GM12892 (cell line): ENCODE results near the gene JAKMIP2.

ENCODE experiments used
- DNase-seq: peaks from one replicate; pipeline ENCODE4 v3.0.0; 2011; ENCODE audit not compliant: insufficient read length
- FAIRE-seq: peaks from 2 replicates; lab custom pipeline; 2011; peaks lifted over from hg19 to GRCh38; lab: Jason Lieb, UNC
- POLR2A ChIP-seq: IDR thresholded peaks from 2 replicates; pipeline ENCODE4 v1.6.1; 2011; ENCODE audit warnings: low read depth, low read length, control low read depth
- POLR2AphosphoS5 ChIP-seq: IDR thresholded peaks from 2 replicates; pipeline ENCODE4 v1.6.1; 2011; ENCODE audit warnings: low read depth, low read length, control low read depth
- TAF1 ChIP-seq: IDR thresholded peaks from 2 replicates; pipeline ENCODE4 v1.6.1; 2011; ENCODE audit warnings: low read depth, mild to moderate bottlenecking, control low read depth, low read length, borderline replicate concordance

JAKMIP2 gene

DNA sequence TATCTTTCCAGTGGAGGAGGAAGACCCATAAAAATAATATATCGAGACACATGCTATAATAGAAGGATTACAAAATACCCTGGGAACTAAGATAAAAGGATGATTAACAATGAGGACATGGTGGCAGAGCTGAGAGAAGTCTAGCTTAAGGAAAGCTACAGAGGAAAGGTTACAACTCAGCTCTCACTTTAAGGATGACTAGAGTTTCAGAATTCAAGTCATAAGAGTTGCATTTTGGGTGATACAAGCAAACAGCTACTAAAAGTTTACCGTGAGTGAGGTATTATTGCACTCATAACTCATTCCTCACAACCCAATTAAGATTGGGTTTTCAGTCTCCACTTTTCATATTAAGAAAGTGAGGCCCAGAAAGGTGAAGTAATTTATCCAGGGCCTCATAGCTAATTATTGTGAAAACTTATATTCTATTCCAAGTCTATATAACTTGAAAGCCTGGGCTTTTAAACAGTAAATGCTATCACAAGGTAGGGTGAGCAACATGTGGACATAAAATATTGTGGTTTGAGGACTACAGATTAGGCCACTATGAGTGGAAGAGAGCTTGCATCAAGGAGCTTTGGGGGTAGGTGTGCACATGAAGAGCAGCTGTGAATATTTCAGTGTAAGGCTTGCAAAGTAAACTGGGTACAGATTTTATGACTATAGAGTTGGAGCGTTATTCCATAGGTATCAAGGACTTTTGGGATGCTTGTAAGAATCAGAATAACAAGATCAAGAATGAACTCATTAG lies 28.0 kb downstream of the JAKMIP2 start:
- DNase-seq (no peak), FAIRE-seq (no peak)
- TF ChIP-seq POLR2A = no peak
- no peak for TF ChIP-seq TAF1
- no peak for TF ChIP-seq POLR2AphosphoS5

GRCh38 chr5:147753765-147754164 lies 28.8 kb downstream of the JAKMIP2 start:
- no peak for FAIRE-seq
- DNase-seq = no peak
- TF ChIP-seq POLR2A = no peak
- TF ChIP-seq POLR2AphosphoS5 = no peak
- no peak for TF ChIP-seq TAF1

DNA sequence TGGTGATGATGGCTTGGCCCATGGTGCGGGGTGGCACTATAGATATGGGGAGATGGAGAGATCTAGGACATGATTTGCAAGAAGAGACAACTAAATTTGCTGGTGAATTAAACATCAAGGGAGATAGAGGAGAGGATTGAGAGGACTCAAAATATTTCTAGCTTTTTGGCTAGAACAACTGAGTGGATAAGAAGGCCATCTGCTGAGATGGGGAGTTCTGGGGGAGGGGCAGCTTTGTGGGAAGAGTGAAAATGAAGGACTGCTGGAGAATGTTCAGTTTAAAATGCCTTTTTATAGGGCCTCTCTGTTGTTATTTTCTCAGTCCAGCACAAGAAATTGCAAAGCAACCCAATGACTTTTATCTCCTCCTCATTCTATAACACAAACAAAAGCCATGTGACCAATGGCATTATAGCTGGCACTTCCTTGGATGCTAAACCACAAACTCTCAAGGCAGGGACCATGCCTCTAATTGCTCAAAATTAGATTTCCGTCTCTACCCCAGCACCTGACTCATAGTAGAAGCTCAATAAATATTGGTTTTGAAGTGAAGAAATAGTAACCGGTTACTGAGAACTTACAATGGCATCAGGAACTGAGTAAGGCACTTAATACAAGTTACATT lies 29.8 kb downstream of the JAKMIP2 start:
- DNase-seq = no peak
- FAIRE-seq = no peak
- TF ChIP-seq TAF1 (no peak), POLR2AphosphoS5 (no peak), POLR2A (no peak)

GRCh38 chr5:147752033-147752432 lies 30.5 kb downstream of the JAKMIP2 start:
- no peak for DNase-seq
- no peak for FAIRE-seq
- TF ChIP-seq POLR2AphosphoS5 (no peak), POLR2A (no peak), TAF1 (no peak)

GRCh38 chr5:147751156-147751830 lies 31.2 kb downstream of the JAKMIP2 start:
- no peak for FAIRE-seq
- TF ChIP-seq POLR2AphosphoS5 = no peak
- no peak for TF ChIP-seq POLR2A
- no peak for TF ChIP-seq TAF1
- DNase-seq = no peak

DNA sequence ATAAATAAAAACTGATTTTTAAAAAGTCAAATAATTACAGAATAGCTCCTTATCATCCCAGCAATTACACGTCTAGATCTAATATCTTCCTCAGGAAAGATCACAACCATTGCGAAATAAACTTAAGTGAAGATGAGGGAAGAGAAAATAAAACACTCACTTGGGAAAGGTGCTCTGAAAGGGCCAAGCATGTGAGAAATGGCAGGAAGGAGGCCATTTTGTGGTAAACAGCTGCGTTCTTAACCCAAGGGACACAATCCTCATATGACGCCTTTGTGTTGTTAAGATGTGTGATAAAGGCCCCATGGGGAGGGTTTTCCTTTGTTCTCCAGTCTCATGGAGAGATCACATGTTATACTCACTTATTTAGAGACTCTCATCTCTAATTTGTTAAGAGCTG lies 32.5 kb downstream of the JAKMIP2 start:
- FAIRE-seq (no peak), DNase-seq (no peak)
- TF ChIP-seq TAF1 = no peak
- no peak for TF ChIP-seq POLR2AphosphoS5
- TF ChIP-seq POLR2A = no peak

- no peak for FAIRE-seq
- no peak for DNase-seq
- TF ChIP-seq POLR2A (no peak), POLR2AphosphoS5 (no peak), TAF1 (no peak)
Measured at GRCh38 chr5:147748590-147748989, 33.9 kb downstream of the JAKMIP2 start.

- DNase-seq (no peak), FAIRE-seq (no peak)
- TF ChIP-seq TAF1 (no peak), POLR2AphosphoS5 (no peak), POLR2A (no peak)
Measured at GRCh38 chr5:147746986-147747385, 35.5 kb downstream of the JAKMIP2 start.

DNA sequence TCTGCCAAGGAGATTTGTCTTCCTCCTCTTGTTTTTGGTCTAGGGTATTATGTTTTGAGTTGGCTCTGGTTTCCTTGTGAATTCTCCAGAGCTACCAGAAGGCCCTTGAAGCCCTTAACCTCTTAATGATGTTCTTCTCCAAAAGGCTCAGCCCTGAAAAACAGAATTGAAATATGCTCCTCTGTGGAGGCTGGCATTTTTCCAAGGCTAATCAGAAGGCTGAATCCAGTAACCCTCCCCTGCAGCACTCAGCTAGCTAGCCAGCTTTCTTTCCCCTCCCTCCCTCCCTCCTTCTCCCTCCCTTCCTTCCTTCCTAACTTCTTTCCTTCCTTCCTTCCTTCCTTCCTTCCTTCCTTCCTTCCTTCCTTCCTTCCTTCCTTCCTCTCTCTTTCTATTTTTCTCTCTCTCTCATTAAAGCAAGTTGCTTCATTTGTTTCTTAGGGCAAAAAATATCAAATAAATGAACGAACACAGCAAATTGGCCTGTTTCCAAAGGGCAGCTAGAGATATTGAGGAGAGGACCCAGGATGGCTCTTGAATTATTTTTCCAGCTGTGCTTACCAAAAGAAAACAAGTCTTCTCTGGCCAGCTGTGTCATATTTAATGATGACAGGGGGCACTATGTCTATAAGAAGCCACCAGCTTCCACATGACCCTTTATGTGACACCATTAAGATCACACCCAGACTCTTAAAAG lies 38.7 kb downstream of the JAKMIP2 start:
- DNase-seq = no peak
- FAIRE-seq = no peak
- TF ChIP-seq POLR2AphosphoS5 (no peak), POLR2A (no peak), TAF1 (no peak)

DNA sequence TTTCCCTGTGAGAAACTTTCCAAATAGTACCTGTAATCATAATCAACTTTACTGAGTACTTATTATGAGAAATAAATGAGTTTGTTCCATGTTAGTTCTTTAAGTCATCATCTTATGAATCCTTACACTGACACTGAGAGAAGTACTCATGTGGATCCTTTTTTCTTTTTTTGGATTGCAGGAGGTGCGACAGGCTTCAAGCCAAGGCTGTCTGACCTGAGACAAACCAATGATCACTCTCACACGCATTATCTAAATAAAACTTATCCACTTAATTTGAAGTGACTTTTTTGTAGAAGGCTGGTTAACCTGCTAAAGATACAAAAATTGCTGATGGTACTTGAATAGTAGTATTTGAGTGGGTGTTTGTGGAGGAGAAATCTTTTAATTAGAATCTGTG lies 39.5 kb downstream of the JAKMIP2 start:
- DNase-seq = no peak
- FAIRE-seq = no peak
- TF ChIP-seq TAF1 (no peak), POLR2AphosphoS5 (no peak), POLR2A (no peak)

DNA sequence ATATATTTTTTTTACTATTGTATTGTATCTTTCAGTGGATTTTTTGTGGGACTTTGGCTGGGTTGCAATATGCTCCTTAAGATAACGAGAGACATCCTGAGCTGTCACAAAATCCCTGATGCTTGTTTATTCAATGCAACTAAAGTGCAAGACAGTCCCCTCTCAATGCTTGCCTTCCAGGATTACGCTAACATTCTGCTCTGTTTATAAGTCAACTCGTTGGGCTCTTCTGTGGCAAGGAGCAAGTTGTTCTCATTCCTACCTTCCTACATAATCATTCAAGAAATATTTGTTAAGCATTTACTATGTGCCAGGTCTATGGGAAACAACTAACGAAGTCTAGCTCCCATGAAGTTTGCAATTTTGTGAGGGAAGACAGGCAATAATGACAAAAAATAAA lies 40.4 kb downstream of the JAKMIP2 start:
- DNase-seq = no peak
- no peak for TF ChIP-seq POLR2AphosphoS5
- no peak for TF ChIP-seq TAF1
- no peak for TF ChIP-seq POLR2A
- no peak for FAIRE-seq
